GM12801 (cell line): ENCODE measurements around the gene HERC6.

ENCODE experiments used
- CTCF ChIP-seq: IDR thresholded peaks from one replicate; pipeline ENCODE4 v1.5.1; 2011; ENCODE audit warnings: control low read depth; ENCODE audit not compliant: insufficient read length; ENCODE audit errors: extremely low read depth

The HERC6 gene

GRCh38 chr4:88443486-88443885 is 64.8 kb downstream of the HERC6 start:
- TF ChIP-seq CTCF = no peak

GRCh38 chr4:88445252-88445651 is 66.6 kb downstream of the HERC6 start:
- no peak for TF ChIP-seq CTCF

GRCh38 chr4:88446124-88446523 is 67.5 kb downstream of the HERC6 start:
- TF ChIP-seq CTCF = no peak

- no peak for TF ChIP-seq CTCF
Observed at GRCh38 chr4:88447371-88448095, 68.9 kb downstream of the HERC6 start.

GRCh38 chr4:88448889-88449288 is 70.2 kb downstream of the HERC6 start:
- no peak for TF ChIP-seq CTCF

- no peak for TF ChIP-seq CTCF
Observed at GRCh38 chr4:88449290-88449689, 70.6 kb downstream of the HERC6 start.

GRCh38 chr4:88451205-88451604 is 72.6 kb downstream of the HERC6 start:
- no peak for TF ChIP-seq CTCF

- TF ChIP-seq CTCF = no peak
Observed at GRCh38 chr4:88452912-88453311, 74.3 kb downstream of the HERC6 start.
